ENCODE measurements around the gene ITGB6. TPM values are rescaled to one million over a fixed set of nuclear protein-coding genes. Genes with fewer than 3 reads are reported as not detected.

Gene ITGB6
- total and polyA plus RNA-seq, 2 of the 8 experiments (the other 6 are each of a cell fraction or from before 2014, with no cell fraction given) = not detected

GRCh38 chr2:160247296-160248035, 47.4 kb upstream of the ITGB6 start:
- no peaks in the 10 kb centered on the region for H3K23me2 ChIP-seq (ENCODE audit: low read depth, low read length)
- H3K4me2 ChIP-seq (ENCODE audit: insufficient read depth in 1 of 2, low read depth in 2 of 2, low read length in 2 of 2) = no peak overlapping the region
- H3K27me3 ChIP-seq (replicated peaks in 1 of 4; ENCODE audit: control insufficient read depth in 3 of 4, extremely low read depth in 1 of 4, insufficient read depth in 3 of 4, low read length in 3 of 4) = no peaks in the 10 kb centered on the region
- no peak overlapping the region for H4K5ac ChIP-seq (ENCODE audit: insufficient read length, low read depth, low read length)
- ChIA-PET POLR2A (ENCODE audit: partially characterized antibody) (no interaction called here), CTCF (ENCODE audit: partially characterized antibody) (interaction anchor here (1.4 to 1.6 kb wide), 2 partner anchors 23 to 77 kb away, joined by 3 to 5 read pairs; no protein-coding TSS in a partner anchor)
- H3K4me3 ChIP-seq (ENCODE audit: extremely low read depth in 1 of 4, insufficient read depth in 2 of 4, low read depth in 3 of 4, low read length in 4 of 4) = no peak overlapping the region
- no peak overlapping the region for H2AK5ac ChIP-seq (ENCODE audit: low read depth, low read length)
- H4K20me1 ChIP-seq (replicated peaks in 1 of 2; ENCODE audit: control insufficient read depth in 1 of 2, insufficient read depth in 2 of 2, low read length in 2 of 2) = no peaks in the 10 kb centered on the region
- H3K14ac ChIP-seq (ENCODE audit: insufficient read length) = no peak overlapping the region
- no peak overlapping the region for H3K56ac ChIP-seq (replicated peaks; ENCODE audit: insufficient read length, low read depth, low read length)
- no peak overlapping the region for H2AFZ ChIP-seq (ENCODE audit: low read length)
- H3K79me2 ChIP-seq (ENCODE audit: control insufficient read depth in 1 of 2, insufficient read depth in 2 of 2, low read length in 2 of 2) = no peaks in the 10 kb centered on the region
- no peak overlapping the region for H2BK15ac ChIP-seq (ENCODE audit: low read length)
- DNase-seq (ENCODE audit: low read depth in 1 of 2, low spot score in 2 of 2) = no peak
- no peak overlapping the region for H3K9ac ChIP-seq (replicated peaks in 1 of 4; ENCODE audit: extremely low read depth in 1 of 4, low read depth in 3 of 4, low read length in 3 of 4)
- H3K18ac ChIP-seq (ENCODE audit: extremely low read depth, low read length) = no peak overlapping the region
- H2BK5ac ChIP-seq (ENCODE audit: low read depth, low read length) = no peak overlapping the region
- H2BK20ac ChIP-seq (ENCODE audit: low read length) = no peak overlapping the region
- H2BK12ac ChIP-seq (ENCODE audit: low read depth, low read length) = no peak overlapping the region
- H3K36me3 ChIP-seq (ENCODE audit: control insufficient read depth in 2 of 4, insufficient read depth in 4 of 4, low read length in 3 of 4) = no peaks in the 10 kb centered on the region
- no peak overlapping the region for H3K23ac ChIP-seq (ENCODE audit: insufficient read length)
- no peak overlapping the region for H4K8ac ChIP-seq (ENCODE audit: extremely low read depth, insufficient read depth, low read length)
- H3K9me3 ChIP-seq (ENCODE audit: insufficient read depth in 2 of 2, low read depth in 1 of 2, low read length in 1 of 2) = no peaks in the 10 kb centered on the region
- H3K4me1 ChIP-seq (replicated peaks in 1 of 4; ENCODE audit: control insufficient read depth in 3 of 4, insufficient read depth in 4 of 4, low read length in 3 of 4) = no peaks in the 10 kb centered on the region
- no peak overlapping the region for H3K27ac ChIP-seq (ENCODE audit: low read depth, low read length)
- 89% methylated on average over 6 of the region's 6 CpGs; no CpG with 5 or more reads in 1 of the 2 experiments for WGBS, 2 experiments (ENCODE audit: extremely low coverage in 1 of 2, insufficient coverage in 1 of 2, insufficient read length in 1 of 2, insufficient replicate concordance in 2 of 2, low coverage in 1 of 2, low lambda C conversion rate in 2 of 2, missing lambda C conversion rate in 1 of 2)
- TF ChIP-seq SIX5 (IDR thresholded peaks at IDR 0.05; ENCODE audit: low read depth, low read length) (no peak), KDM1A (IDR thresholded peaks at IDR 0.05; ENCODE audit: borderline replicate concordance, low read length) (no peak), ASH2L (IDR thresholded peaks at IDR 0.05; ENCODE audit: low read length) (no peak), TAF7 (optimal IDR thresholded peaks at IDR 0.05; ENCODE audit: borderline replicate concordance, low read depth, low read length) (no peak), RXRA (IDR thresholded peaks at IDR 0.05; ENCODE audit: insufficient read depth, low read depth, low read length) (no peak), SP2 (IDR thresholded peaks at IDR 0.05; ENCODE audit: low read length) (no peak), SIN3A (conservative IDR thresholded peaks at IDR 0.05 in 1 of 2, IDR thresholded peaks at IDR 0.05 in 1 of 2; ENCODE audit: low read depth in 1 of 2, low read length in 2 of 2) (no peak), RBBP5 (IDR thresholded peaks at IDR 0.05; ENCODE audit: borderline replicate concordance, low read depth, low read length) (no peak), JUN (IDR thresholded peaks at IDR 0.05; ENCODE audit: low read depth, low read length) (no peak)
- no peak for FAIRE-seq
- H4K91ac ChIP-seq (replicated peaks; ENCODE audit: insufficient read length, low read length) = no peak overlapping the region
- H2BK120ac ChIP-seq (replicated peaks; ENCODE audit: low read depth, low read length) = no peak overlapping the region
- H3K4ac ChIP-seq (replicated peaks; ENCODE audit: insufficient read length, low read depth, low read length) = no peak overlapping the region
- H3K79me1 ChIP-seq (ENCODE audit: low read depth, low read length) = no peaks in the 10 kb centered on the region

Data from H1 (cell line).